CD4-positive, alpha-beta T cell (primary cell): ENCODE results near the gene DNAAF9. TPM values are rescaled to one million over a fixed set of nuclear protein-coding genes. Genes with fewer than 3 reads are reported as not detected.

ENCODE experiments used
- ATAC-seq: fragments of 200-7000 bp; cut with Tn5 transposase; one replicate; pipeline ENCODE4 v1.10.0; 2022; ENCODE audit warnings: mild to moderate bottlenecking; ENCODE audit not compliant: poor library complexity
- CTCF ChIA-PET: fragments of 350-600 bp; sonication (Branson Sonifier 250); formaldehyde crosslinking; loops from one replicate; lab custom pipeline; 2021; ENCODE audit warnings: antibody characterized with exemption, inconsistent platforms; lab: Charles Lee
- POLR2A ChIA-PET: fragments of 350-600 bp; sonication (Branson Sonifier 250); formaldehyde crosslinking; loops from one replicate; lab custom pipeline; 2021; ENCODE audit warnings: antibody characterized with exemption, inconsistent platforms; lab: Charles Lee
- DNase-seq, 14 experiments: peaks; one replicate each; pipeline ENCODE4 v3.0.0-alpha.2; 2013 to 2020; ENCODE audit warnings: mixed read lengths in 2 of 14
- H3K27ac ChIP-seq, 2 donors: one replicate each; pipeline versions ENCODE4 v1.5.1 to v1.7.0; 2013; ENCODE audit warnings: low read length in 2 of 2, low read depth in 1 of 2, mild to moderate bottlenecking in 1 of 2
- H3K27me3 ChIP-seq, 2 experiments: 1 replicate in 1 of 2; 2 replicates in 1 of 2; pipeline versions ENCODE4 v1.6.1 to v1.7.0; 2013; ENCODE audit warnings: low read length in 2 of 2, control low read depth in 1 of 2, mild to moderate bottlenecking in 1 of 2, moderate library complexity in 1 of 2; ENCODE audit not compliant: insufficient read depth in 2 of 2, control insufficient read depth in 1 of 2
- H3K36me3 ChIP-seq: one replicate; pipeline ENCODE4 v1.6.1; 2013; ENCODE audit warnings: low read length, control low read depth; ENCODE audit not compliant: insufficient read depth
- H3K4me1 ChIP-seq: one replicate; pipeline ENCODE4 v1.6.1; 2013; ENCODE audit warnings: low read length, control low read depth; ENCODE audit not compliant: insufficient read depth
- H3K4me3 ChIP-seq: one replicate; pipeline ENCODE4 v1.5.1; 2013; ENCODE audit warnings: mild to moderate bottlenecking, low read length, moderate library complexity
- H3K9me3 ChIP-seq, 2 experiments: 1 replicate in 1 of 2; 2 replicates in 1 of 2; pipeline versions ENCODE4 v1.6.1 to v1.7.0; 2013; ENCODE audit warnings: low read length in 2 of 2, mild to moderate bottlenecking in 2 of 2, control low read depth in 1 of 2, moderate library complexity in 1 of 2; ENCODE audit not compliant: control insufficient read depth in 1 of 2, insufficient read depth in 1 of 2
- H3K27ac Mint-ChIP-seq: one replicate; pipeline ENCODE4 v1.8.0; 2020; ENCODE audit warnings: mixed read lengths
- H3K27me3 Mint-ChIP-seq: one replicate; pipeline ENCODE4 v1.8.0; 2021; ENCODE audit warnings: mixed read lengths
- H3K36me3 Mint-ChIP-seq: one replicate; pipeline ENCODE4 v1.8.0; 2021; ENCODE audit warnings: low read depth, mixed read lengths
- H3K4me1 Mint-ChIP-seq: one replicate; pipeline ENCODE4 v1.8.0; 2021; ENCODE audit warnings: low read depth, mixed read lengths
- H3K4me3 Mint-ChIP-seq: one replicate; pipeline ENCODE4 v1.8.0; 2020; ENCODE audit warnings: mild to moderate bottlenecking, mixed read lengths
- H3K9me3 Mint-ChIP-seq: one replicate; pipeline ENCODE4 v1.8.0; 2020; ENCODE audit warnings: mixed read lengths
- CTCF ChIP-seq: fragments of 200-600 bp; IDR thresholded peaks from one replicate; pipeline ENCODE4 v1.8.0; 2022; ENCODE audit warnings: antibody characterized with exemption, mild to moderate bottlenecking
- intact Hi-C, 2 experiments: fragments of 100-400 bp; cut with DNase I in 1 of 2; cut with micrococcal nuclease in 1 of 2; formaldehyde crosslinking; loops; one replicate each; pipeline versions ENCODE4 v1.15.1 to v1.9.0; 2023 to 2025; cut with DNase I, micrococcal nuclease
- total RNA-seq, 174 experiments: library from RNA in 2 of 174; stranded (reverse) in 2 of 174; gene quantifications; one replicate each; pipeline ENCODE4 v1.2.3 and lab custom pipeline; 2021 to 2026

The DNAAF9 gene
- total RNA-seq, 2 experiments from 2014 or later: 3.0 TPM

GRCh38 chr20:3398681-3399252, 8.7 kb downstream of the DNAAF9 start:
- Mint-ChIP-seq H3K4me1 (no peaks in the 10 kb centered on the region), H3K27ac (no peak overlapping the region), H3K27me3 (no peaks in the 10 kb centered on the region), H3K36me3 (no peaks in the 10 kb centered on the region), H3K4me3 (no peak overlapping the region), H3K9me3 (no peaks in the 10 kb centered on the region)
- ChIA-PET CTCF (no interaction called here), POLR2A (interaction anchor here (0.7 kb wide), 1 partner anchor 212 kb away, joined by 3 read pairs; no protein-coding TSS in a partner anchor)
- H3K9me3 ChIP-seq: peaks cover 0 to 4% of the 10 kb centered on the region in 2 experiments
- intact Hi-C loops: no loop called here
- H3K27me3 ChIP-seq: no peaks in the 10 kb centered on the region
- no peak for TF ChIP-seq CTCF
- no peak overlapping the region for H3K4me3 ChIP-seq
- no peak for ATAC-seq
- H3K4me1 ChIP-seq: no peaks in the 10 kb centered on the region
- no peaks in the 10 kb centered on the region for H3K36me3 ChIP-seq
- DNase-seq: no peak
- H3K27ac ChIP-seq: no peak overlapping the region

- TF ChIP-seq CTCF: no peak
- intact Hi-C loops: no loop called here
- no peaks in the 10 kb centered on the region for H3K27me3 ChIP-seq
- no peak overlapping the region for H3K27ac ChIP-seq
- no peaks in the 10 kb centered on the region for H3K36me3 Mint-ChIP-seq
- H3K36me3 ChIP-seq: no peaks in the 10 kb centered on the region
- DNase-seq: no peak
- ChIA-PET CTCF (no interaction called here), POLR2A (no interaction called here)
- no peaks in the 10 kb centered on the region for H3K27me3 Mint-ChIP-seq
- H3K9me3 ChIP-seq: peaks cover 0 to 4% of the 10 kb centered on the region in 2 experiments
- H3K27ac Mint-ChIP-seq: no peak overlapping the region
- H3K9me3 Mint-ChIP-seq: no peaks in the 10 kb centered on the region
- no peaks in the 10 kb centered on the region for H3K4me1 ChIP-seq
- H3K4me3 Mint-ChIP-seq: no peak overlapping the region
- no peak overlapping the region for H3K4me3 ChIP-seq
- ATAC-seq: no peak
- no peaks in the 10 kb centered on the region for H3K4me1 Mint-ChIP-seq
These were observed 11.0 kb downstream of the DNAAF9 start for GRCh38 chr20:3396492-3396891.

GRCh38 chr20:3392756-3393155, 14.7 kb downstream of the DNAAF9 start:
- Mint-ChIP-seq H3K27ac (no peak overlapping the region), H3K36me3 (no peaks in the 10 kb centered on the region), H3K4me1 (peaks cover 15% of the 10 kb centered on the region), H3K4me3 (no peak overlapping the region), H3K9me3 (no peaks in the 10 kb centered on the region), H3K27me3 (no peaks in the 10 kb centered on the region)
- Histone ChIP-seq H3K27me3 (no peaks in the 10 kb centered on the region), H3K4me3 (no peak overlapping the region), H3K27ac (no peak overlapping the region), H3K36me3 (no peaks in the 10 kb centered on the region), H3K9me3 (peaks cover 0 to 4% of the 10 kb centered on the region in 2 experiments), H3K4me1 (no peaks in the 10 kb centered on the region)
- intact Hi-C loops: no loop called here
- CTCF ChIA-PET: no interaction called here
- DNase-seq (no peak), ATAC-seq (no peak)
- TF ChIP-seq CTCF: no peak
- POLR2A ChIA-PET: no interaction called here
